Measurements from ENCODE around the gene TTLL10.
A peak's percentile ranks its signal among the peaks of the same experiment; 100 is the strongest.
"Not testable (repeated sequence)": the region's sequence is repeated elsewhere in the genome, so short reads cannot be mapped to it uniquely, and the experiment has no call there.

The TTLL10 gene

GRCh38 chr1:1171546-1172340, 1.9 kb upstream of the TTLL10 start:
- DNase-seq (ENCODE audit: low read depth) = peak; percentile 16

DNA sequence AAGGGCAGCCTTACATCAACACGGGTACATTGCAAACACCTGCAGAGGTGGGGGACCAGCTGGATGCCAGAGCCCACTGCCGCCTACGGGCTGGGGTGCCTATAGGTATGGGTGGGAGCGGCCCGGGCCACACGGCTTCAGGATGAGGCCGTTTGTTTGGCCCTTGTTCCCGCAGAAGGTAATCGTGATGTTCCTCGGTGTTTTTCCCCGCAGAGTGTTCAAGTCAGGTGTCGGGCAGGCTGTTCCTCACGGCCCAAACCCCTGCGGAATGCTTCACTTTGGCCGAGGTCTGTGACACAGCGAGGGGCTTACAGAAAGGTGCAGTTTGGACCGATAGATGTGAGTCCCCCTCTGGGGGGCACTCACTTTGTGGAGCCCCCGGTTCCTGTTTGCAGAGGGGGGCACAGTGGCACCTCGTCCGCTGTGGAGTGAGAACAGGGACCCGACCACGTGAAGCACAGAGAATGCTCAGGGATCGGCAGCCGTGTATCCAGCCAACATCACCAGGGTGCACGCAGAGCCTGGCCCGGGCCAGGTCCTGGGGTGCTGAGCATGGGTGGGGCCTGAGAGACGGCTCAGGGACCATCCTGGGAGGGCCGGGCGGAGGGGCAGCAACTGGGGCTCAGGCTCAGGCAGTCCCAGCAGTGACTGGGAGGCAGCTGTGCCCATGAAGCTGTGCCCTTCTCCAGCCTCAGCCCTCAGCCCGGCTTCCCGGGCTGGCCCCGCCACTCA, 453 bp upstream of the TTLL10 start:
- DNase-seq (ENCODE audit: low read depth) = no peak

DNA sequence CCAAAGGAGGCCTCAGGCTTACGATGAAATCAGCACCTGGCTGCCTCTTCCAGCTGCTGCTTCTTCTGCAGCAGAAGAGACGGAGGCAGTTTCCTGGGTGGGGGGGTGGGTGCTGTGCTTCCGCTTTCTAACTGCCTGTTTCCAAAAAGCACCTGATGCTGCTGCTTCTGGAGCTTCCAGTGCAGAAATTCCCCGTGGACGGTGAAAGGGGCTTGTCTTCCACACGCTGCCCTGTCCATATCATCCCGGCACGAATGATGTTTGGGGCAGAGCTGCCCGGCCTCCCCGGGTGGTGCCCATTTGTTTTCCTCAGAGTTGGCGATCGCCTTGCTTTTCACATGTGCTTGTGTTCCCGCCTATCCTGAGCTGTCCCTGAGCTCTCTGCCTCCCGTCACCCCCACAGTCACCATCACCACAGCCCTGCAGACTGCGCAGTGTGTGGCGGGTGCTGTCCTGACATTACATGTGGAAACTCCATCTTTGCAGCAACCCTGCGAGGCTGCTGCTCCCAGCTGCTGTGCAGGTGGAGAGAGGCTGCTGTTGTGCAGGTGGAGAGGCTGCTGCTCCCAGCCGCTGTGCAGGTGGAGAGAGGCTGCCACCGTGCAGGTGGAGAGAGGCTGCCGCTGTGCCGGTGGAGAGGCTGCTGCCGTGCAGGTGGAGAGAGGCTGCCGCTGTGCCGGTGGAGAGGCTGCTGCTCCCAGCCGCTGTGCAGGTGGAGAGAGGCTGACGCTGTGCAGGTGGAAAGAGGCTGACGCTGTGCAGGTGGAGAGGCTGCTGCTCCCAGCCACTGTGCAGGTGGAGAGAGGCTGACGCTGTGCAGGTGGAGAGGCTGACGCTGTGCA, 1.8 kb downstream of the TTLL10 start:
- no peak for DNase-seq (ENCODE audit: low read depth)

GRCh38 chr1:1176063-1176761, 2.5 kb downstream of the TTLL10 start:
- not testable (repeated sequence) for DNase-seq (ENCODE audit: low read depth)

DNA sequence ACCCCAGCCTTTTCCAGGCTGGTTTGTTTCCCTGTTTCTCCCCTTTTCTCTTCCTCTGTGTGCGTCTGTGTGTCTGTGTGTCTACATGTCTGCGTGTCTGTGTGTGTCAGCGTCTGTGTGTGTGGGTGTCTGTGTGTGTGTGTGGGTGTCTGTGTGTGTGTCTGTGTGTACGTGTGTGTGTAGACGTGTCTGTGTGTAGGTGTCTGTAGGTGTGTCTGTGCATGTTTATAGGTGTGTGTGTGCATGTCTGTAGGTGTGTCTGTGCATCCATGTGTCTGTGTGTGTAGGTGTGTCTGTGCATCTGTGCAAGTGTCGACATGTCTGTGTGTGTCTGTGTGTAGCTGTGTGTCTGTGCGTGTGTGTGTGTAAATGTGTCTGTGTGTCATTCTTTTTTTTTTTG, 3.3 kb downstream of the TTLL10 start:
- DNase-seq (ENCODE audit: low read depth) = no peak

- DNase-seq (ENCODE audit: low read depth) = no peak
Measured at GRCh38 chr1:1177452-1178206, 3.9 kb downstream of the TTLL10 start.

- DNase-seq (ENCODE audit: low read depth) = no peak
Measured at GRCh38 chr1:1178794-1179331, 5.2 kb downstream of the TTLL10 start.

GRCh38 chr1:1179346-1179982, 5.8 kb downstream of the TTLL10 start:
- DNase-seq (ENCODE audit: low read depth) = no peak

GRCh38 chr1:1179983-1180861, 6.5 kb downstream of the TTLL10 start:
- DNase-seq (ENCODE audit: low read depth) = no peak

GRCh38 chr1:1181129-1181937, 7.7 kb downstream of the TTLL10 start:
- no peak for DNase-seq (ENCODE audit: low read depth)

DNA sequence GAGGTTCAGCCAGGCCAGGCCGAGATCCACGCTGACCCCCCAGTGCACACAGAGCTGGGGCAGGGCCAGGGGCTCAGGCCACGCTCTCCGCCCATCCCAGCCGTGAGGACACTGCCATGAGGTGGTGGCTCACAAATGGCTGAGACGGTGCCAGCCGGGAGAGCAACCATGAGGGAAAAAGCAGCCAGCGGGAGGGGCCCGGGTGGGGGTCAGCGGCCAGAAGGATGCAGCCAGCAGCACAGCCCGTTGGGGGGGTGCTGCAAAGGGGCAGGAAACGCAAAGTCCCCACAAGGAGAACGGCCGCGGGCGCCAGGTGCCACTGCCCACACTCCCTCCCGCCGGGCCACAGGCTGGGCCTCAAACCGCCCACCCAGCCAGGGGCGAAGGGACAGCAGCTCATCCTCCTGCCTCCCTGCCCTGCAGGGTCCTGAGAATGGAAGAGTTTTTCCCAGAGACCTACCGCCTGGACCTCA, 8.3 kb downstream of the TTLL10 start:
- no peak for DNase-seq (ENCODE audit: low read depth)

GRCh38 chr1:1182491-1183220, 9.0 kb downstream of the TTLL10 start:
- DNase-seq (ENCODE audit: low read depth) = no peak

DNA sequence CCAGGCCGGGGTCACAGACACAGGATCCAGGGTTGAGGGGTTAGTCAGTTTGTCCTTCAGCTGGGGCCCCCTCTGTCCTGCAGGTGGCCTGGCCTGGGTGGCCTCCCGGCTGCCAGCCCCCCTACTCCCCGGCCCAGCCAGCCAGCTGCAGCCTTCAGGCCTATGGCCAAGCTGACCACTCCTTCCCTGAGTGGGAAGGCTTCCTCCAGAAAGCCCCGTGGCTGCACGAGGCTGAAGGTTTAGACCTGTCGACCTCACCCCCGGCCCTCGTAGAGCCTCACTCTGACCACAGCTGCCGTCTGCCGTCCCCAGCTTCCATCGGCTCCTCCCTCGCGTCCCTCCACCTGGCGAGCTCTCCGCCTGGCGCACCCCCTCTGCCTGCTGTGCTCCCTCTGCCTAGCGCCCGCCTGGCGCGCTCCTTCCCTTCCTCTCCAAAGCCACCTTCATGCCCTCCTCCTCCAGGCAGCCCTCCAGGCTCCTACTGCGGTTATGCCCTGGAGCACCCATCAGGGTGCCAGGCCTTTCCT, 9.6 kb downstream of the TTLL10 start:
- DNase-seq (ENCODE audit: low read depth) = no peak

GRCh38 chr1:1183833-1184775, 10.4 kb downstream of the TTLL10 start:
- DNase-seq (ENCODE audit: low read depth) = no peak

GRCh38 chr1:1185101-1185765, 11.6 kb downstream of the TTLL10 start:
- DNase-seq (ENCODE audit: low read depth) = no peak

DNA sequence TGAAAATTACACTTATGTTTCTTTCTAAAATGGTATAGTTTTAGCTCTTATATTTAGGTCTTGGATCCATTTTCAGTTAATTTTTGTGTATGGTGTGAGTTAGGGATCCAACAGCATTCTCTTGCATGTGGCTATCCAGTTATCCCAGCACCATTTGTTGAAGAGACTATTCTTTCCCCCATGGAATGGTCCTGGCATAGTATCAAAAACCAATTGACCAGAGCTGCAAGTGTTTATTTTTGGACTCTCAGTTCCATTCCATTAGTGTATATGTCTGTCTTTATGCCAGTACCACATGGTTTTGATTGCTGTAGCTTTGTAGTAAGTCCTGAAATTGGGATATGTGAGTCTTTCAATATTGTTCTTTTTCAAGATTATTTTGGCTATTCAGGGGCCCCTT, 14.3 kb downstream of the TTLL10 start:
- no peak for DNase-seq (ENCODE audit: low read depth)
